Measurements from ENCODE around the gene TMEM233.

GRCh38 chr12:119598159-119598558, 4.6 kb downstream of the TMEM233 start:
- no peak for TF ChIP-seq EP300 (IDR thresholded peaks at IDR 0.05; ENCODE audit: borderline replicate concordance in 1 of 2, low read depth in 1 of 2, low read length in 1 of 2)
- TF ChIP-seq RAD21 (IDR thresholded peaks at IDR 0.05; ENCODE audit: low read length), result no peak
- no peak for TF ChIP-seq ELF1 (IDR thresholded peaks at IDR 0.05)
- TF ChIP-seq, protein P1, sequence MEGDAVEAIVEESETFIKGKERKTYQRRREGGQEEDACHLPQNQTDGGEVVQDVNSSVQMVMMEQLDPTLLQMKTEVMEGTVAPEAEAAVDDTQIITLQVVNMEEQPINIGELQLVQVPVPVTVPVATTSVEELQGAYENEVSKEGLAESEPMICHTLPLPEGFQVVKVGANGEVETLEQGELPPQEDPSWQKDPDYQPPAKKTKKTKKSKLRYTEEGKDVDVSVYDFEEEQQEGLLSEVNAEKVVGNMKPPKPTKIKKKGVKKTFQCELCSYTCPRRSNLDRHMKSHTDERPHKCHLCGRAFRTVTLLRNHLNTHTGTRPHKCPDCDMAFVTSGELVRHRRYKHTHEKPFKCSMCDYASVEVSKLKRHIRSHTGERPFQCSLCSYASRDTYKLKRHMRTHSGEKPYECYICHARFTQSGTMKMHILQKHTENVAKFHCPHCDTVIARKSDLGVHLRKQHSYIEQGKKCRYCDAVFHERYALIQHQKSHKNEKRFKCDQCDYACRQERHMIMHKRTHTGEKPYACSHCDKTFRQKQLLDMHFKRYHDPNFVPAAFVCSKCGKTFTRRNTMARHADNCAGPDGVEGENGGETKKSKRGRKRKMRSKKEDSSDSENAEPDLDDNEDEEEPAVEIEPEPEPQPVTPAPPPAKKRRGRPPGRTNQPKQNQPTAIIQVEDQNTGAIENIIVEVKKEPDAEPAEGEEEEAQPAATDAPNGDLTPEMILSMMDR (IDR thresholded peaks at IDR 0.05), result no peak
- no peak for TF ChIP-seq RCOR1 (IDR thresholded peaks at IDR 0.05; ENCODE audit: low read length)
- no peak for TF ChIP-seq GATA2 (CRISPR knock-in tag; IDR thresholded peaks at IDR 0.05)
- TF ChIP-seq REST (IDR thresholded peaks at IDR 0.05; ENCODE audit: low read depth, low read length), result no peak
- TF ChIP-seq IRF3 (IDR thresholded peaks at IDR 0.05; ENCODE audit: low read depth, low read length), result no peak
- TF ChIP-seq TAF1 (IDR thresholded peaks at IDR 0.05; ENCODE audit: borderline replicate concordance, low read depth, low read length), result no peak
- no peak for TF ChIP-seq POLR2AphosphoS5 (IDR thresholded peaks at IDR 0.05; ENCODE audit: low read depth, low read length)
- TF ChIP-seq RFX5 (IDR thresholded peaks at IDR 0.05; ENCODE audit: low read length), result no peak
- no peak for TF ChIP-seq FOSL2 (IDR thresholded peaks at IDR 0.05; ENCODE audit: borderline replicate concordance, low read depth)
- TF ChIP-seq FOXM1 (IDR thresholded peaks at IDR 0.05; ENCODE audit: low read depth), result no peak
